NOMO-1 (cell line): ENCODE measurements around the gene PCP2.

Experiments
- DNase-seq, 2 experiments: peaks; one replicate each; lab custom pipeline; 2025; ENCODE audit not compliant: unreplicated experiment in 2 of 2; lab: John Stamatoyannopoulos, UW

The PCP2 gene

GRCh38 chr19:7602935-7603497, 30.5 kb downstream of the PCP2 start:
- no peak for DNase-seq

DNA sequence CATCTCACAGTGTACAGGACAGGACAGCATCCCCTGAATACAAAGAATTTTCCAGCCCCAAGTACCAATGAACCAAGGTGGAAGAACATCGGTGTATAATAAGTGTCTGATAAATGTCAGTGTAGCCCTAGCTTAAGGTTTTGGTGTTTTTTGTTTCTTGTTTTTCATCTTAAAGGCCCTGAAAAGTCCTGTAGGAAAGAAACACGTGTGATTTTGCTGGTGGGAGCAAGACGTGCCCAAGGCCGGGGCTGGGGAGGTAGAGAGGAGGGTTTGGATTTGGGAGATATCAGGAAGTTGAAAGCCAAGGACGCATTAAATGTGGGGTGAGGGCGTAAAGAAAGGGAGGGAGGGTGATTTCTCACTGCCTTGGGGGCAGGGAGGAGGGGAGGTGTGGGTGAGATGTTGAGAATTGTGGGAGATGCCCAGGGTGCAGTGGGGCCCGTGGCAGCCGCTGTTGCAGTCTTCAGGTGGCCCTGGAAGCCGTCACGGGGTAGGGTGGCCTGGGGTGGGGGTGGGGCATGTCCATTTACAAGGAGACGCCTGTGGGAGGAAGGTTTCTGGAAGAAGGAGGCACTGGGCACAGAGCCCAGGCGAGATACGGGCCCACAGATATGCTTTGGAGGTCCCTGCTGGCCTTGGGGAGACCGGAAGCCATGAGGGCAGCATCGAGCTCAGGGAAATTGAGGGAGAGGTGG, 31.1 kb downstream of the PCP2 start:
- DNase-seq = no peak

DNA sequence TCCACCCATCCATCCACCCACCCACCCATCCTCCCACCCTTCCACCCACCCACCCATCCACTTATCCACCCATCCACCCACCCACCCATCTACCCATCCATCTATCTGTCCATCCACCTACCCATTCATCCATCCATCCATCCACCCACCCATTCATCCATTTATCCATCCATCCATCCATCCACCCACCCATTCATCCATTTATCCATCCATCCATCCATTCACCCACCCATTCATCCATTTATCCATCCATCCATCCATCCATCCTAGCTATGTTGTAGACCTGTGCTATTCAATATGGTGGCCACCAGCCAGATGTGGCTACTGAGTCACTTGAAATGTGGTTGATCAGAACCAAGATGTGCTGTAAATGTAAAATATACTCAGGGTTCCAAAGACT, 32.8 kb downstream of the PCP2 start:
- no peak for DNase-seq

- no peak for DNase-seq
These were observed 35.3 kb downstream of the PCP2 start for GRCh38 chr19:7598180-7598579.

- no peak for DNase-seq
These were observed 35.8 kb downstream of the PCP2 start for GRCh38 chr19:7597689-7598088.

GRCh38 chr19:7596211-7596937, 37.1 kb downstream of the PCP2 start:
- DNase-seq = no peak

DNA sequence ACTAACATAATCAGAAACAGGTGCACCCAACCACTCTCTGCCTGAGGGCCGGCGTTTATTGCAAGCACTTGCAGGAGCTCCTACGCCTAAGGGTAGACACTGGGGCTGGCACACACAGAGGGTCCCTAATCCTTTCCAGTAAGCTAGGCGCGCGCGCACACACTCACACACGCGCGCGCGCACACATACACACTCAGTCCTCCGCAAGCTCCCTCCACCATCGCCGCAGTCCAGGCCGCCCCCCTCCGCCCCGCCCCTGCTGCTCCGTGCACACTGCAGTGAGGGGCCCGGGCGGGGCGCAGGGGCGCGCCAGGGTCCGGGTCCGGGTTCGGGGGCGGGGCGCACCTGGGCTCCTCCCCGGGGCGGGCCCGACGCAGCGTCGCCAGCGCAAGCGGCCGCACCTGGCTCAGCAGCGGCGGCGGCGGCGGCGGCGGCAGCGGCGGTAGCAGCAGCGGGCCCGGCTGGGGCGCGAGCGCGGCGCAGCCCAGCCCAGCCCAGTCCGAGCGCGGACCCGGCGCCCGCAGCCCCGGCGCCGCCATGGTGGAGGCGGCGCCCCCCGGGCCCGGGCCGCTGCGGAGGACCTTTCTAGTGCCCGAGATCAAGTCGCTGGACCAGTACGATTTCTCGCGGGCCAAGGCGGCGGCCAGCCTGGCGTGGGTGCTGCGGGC, 37.9 kb downstream of the PCP2 start, which contains the start of gene CAMSAP3:
TSS of gene CAMSAP3 (plus strand) at position 398 of the 668 bp plus-strand sequence. CDS start at position 538, 140 bp downstream.
- DNase-seq = peak; percentile 47 to 48

GRCh38 chr19:7590256-7590655, 43.3 kb downstream of the PCP2 start:
- no peak for DNase-seq

DNA sequence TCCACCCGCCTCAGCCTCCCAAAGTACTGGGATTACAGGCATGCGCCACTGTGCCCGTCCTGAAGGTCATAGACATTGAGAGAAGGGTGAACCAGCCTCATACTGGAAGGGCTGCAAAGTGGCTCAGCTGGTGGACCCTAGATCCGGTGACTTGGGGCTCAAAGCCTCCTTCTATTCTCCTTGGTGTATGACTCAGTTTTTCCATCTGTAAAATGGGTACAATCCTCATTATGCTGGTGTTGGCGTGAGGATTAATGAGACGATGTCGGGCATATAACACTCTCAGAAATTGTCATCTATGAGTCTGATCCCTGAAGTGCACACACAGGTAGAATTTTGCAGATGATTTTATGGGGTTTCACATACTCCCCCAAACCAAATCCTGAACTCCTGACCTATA, 43.7 kb downstream of the PCP2 start:
- no peak for DNase-seq

DNA sequence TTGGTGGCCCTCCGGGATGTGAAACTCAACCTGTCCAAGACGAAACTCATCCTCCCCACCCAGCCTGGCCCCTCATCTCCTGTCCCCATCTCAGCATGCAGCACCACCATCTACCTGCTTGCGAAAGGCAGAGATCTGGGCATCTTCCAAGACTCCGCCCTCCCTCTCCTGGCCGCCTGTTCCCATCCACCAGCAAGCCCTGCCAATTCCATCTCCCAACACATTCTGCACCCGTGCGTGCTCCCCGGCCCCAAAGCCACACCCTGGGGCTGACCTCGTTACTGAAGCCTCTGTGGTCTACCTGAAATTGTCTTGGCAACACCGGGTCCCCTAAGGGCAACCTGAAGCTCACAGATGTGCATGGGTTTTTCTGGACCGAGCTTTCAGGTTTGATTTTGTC, 51.1 kb downstream of the PCP2 start:
- no peak for DNase-seq
